Measurements from ENCODE around the gene DRP2. TPM values are rescaled to one million over a fixed set of nuclear protein-coding genes. Genes with fewer than 3 reads are reported as not detected.

Gene DRP2
- total RNA-seq, 6 donors from 2014 or later, result 0.07 TPM; not detected in 5

- WGBS, 2 donors, result 88% methylated on average over 5 of the region's 5 CpGs
- ATAC-seq (ENCODE audit: low FRiP score in 2 of 2) (no peak), DNase-seq (no peak)
- Histone ChIP-seq H3K4me3 (no peak overlapping the region), H3K4me1 (no peaks in the 10 kb centered on the region), H3K27ac (no peak overlapping the region), H3K9me3 (no peaks in the 10 kb centered on the region), H3K27me3 (no peaks in the 10 kb centered on the region), H3K36me3 (no peaks in the 10 kb centered on the region)
- TF ChIP-seq EP300 (IDR thresholded peaks at IDR 0.05) (no peak), POLR2AphosphoS5 (IDR thresholded peaks at IDR 0.05) (no peak), CTCF (IDR thresholded peaks at IDR 0.05) (no peak), POLR2A (IDR thresholded peaks at IDR 0.05) (no peak)
Measured at GRCh38 chrX:101232316-101232715, 12.7 kb downstream of the DRP2 start.

- no peak for DNase-seq
- no peak for ATAC-seq (ENCODE audit: low FRiP score in 2 of 2)
Measured at GRCh38 chrX:101237041-101237440, 17.5 kb downstream of the DRP2 start.

GRCh38 chrX:101241531-101241930 is 21.9 kb downstream of the DRP2 start:
- Histone ChIP-seq H3K27ac (no peak overlapping the region), H3K27me3 (no peaks in the 10 kb centered on the region), H3K9me3 (no peaks in the 10 kb centered on the region), H3K36me3 (no peaks in the 10 kb centered on the region), H3K4me1 (no peaks in the 10 kb centered on the region), H3K4me3 (no peak overlapping the region)
- TF ChIP-seq POLR2A (IDR thresholded peaks at IDR 0.05), result no peak
- no peak for TF ChIP-seq POLR2AphosphoS5 (IDR thresholded peaks at IDR 0.05)
- no peak for TF ChIP-seq CTCF (IDR thresholded peaks at IDR 0.05)
- TF ChIP-seq EP300 (IDR thresholded peaks at IDR 0.05), result no peak
- 87 to 100% methylated on average over 4 to 9 of the region's 9 CpGs for WGBS, 2 donors
- DNase-seq (no peak), ATAC-seq (ENCODE audit: low FRiP score in 2 of 2) (no peak)

More at GRCh38 chrX:101237041-101237440, 17.5 kb downstream of the DRP2 start:
- Histone ChIP-seq H3K27me3 (no peaks in the 10 kb centered on the region), H3K27ac (no peak overlapping the region), H3K36me3 (no peaks in the 10 kb centered on the region), H3K4me3 (no peak overlapping the region), H3K4me1 (no peaks in the 10 kb centered on the region), H3K9me3 (no peaks in the 10 kb centered on the region)
- TF ChIP-seq CTCF (IDR thresholded peaks at IDR 0.05) (no peak), POLR2A (IDR thresholded peaks at IDR 0.05) (no peak), POLR2AphosphoS5 (IDR thresholded peaks at IDR 0.05) (no peak), EP300 (IDR thresholded peaks at IDR 0.05) (no peak)
- 73 to 93% methylated on average over 2 of the region's 2 CpGs for WGBS, 2 donors

- no peaks in the 10 kb centered on the region for H3K4me1 ChIP-seq
- TF ChIP-seq POLR2A (IDR thresholded peaks at IDR 0.05) (no peak), POLR2AphosphoS5 (IDR thresholded peaks at IDR 0.05) (no peak), EP300 (IDR thresholded peaks at IDR 0.05) (no peak), CTCF (IDR thresholded peaks at IDR 0.05) (no peak)
- no peak overlapping the region for H3K27ac ChIP-seq
- H3K27me3 ChIP-seq, result no peaks in the 10 kb centered on the region
- WGBS, 2 donors, result 83 to 90% methylated on average over 1 to 2 of the region's 2 CpGs
- no peaks in the 10 kb centered on the region for H3K36me3 ChIP-seq
- DNase-seq (no peak), ATAC-seq (ENCODE audit: low FRiP score in 2 of 2) (no peak)
- H3K4me3 ChIP-seq, result no peak overlapping the region
- H3K9me3 ChIP-seq, result no peaks in the 10 kb centered on the region
Measured at GRCh38 chrX:101252634-101253033, 33.0 kb downstream of the DRP2 start.

- Histone ChIP-seq H3K4me3 (no peak overlapping the region), H3K27ac (no peak overlapping the region), H3K27me3 (no peaks in the 10 kb centered on the region), H3K36me3 (no peaks in the 10 kb centered on the region), H3K4me1 (no peaks in the 10 kb centered on the region), H3K9me3 (no peaks in the 10 kb centered on the region)
- TF ChIP-seq CTCF (IDR thresholded peaks at IDR 0.05), result no peak
- ATAC-seq (ENCODE audit: low FRiP score in 2 of 2) (no peak), DNase-seq (no peak)
- WGBS, 2 donors, result 68 to 78% methylated on average over 4 of the region's 4 CpGs
Measured at GRCh38 chrX:101257448-101258258, 38.1 kb downstream of the DRP2 start.
